NCI-H460 (cell line): ENCODE data around the gene SAMD3. TPM values are rescaled to one million over a fixed set of nuclear protein-coding genes. Genes with fewer than 3 reads are reported as not detected.
"Not testable (repeated sequence)": the region's sequence is repeated elsewhere in the genome, so short reads cannot be mapped to it uniquely, and the experiment has no call there.

Source experiments
- DNase-seq: peaks from one replicate; pipeline ENCODE4 v3.0.0-alpha.2; 2016; ENCODE audit warnings: low read depth; ENCODE audit errors: extremely low read depth
- total RNA-seq: library from RNA; depleted of rRNA; stranded (reverse); fragments of >200 nt; shearing (Covaris generic); gene quantifications from 2 replicates; pipeline ENCODE4 v1.2.3, GENCODE V29; 2014

The SAMD3 gene
- total RNA-seq, 1 experiment from 2014 or later: not detected

GRCh38 chr6:130182466-130182865 is 40.3 kb downstream of the SAMD3 start:
- DNase-seq: no peak

GRCh38 chr6:130178692-130179091 is 44.1 kb downstream of the SAMD3 start:
- DNase-seq: no peak

- DNase-seq: no peak
Measured at GRCh38 chr6:130176378-130176777, 46.4 kb downstream of the SAMD3 start.

GRCh38 chr6:130173377-130174004 is 49.3 kb downstream of the SAMD3 start:
- DNase-seq: not testable (repeated sequence)

GRCh38 chr6:130170160-130170559 is 52.6 kb downstream of the SAMD3 start:
- DNase-seq: not testable (repeated sequence)

GRCh38 chr6:130167655-130168054 is 55.1 kb downstream of the SAMD3 start:
- no peak for DNase-seq

GRCh38 chr6:130164251-130164650 is 58.5 kb downstream of the SAMD3 start:
- DNase-seq: no peak

GRCh38 chr6:130163266-130163665 is 59.5 kb downstream of the SAMD3 start:
- no peak for DNase-seq

GRCh38 chr6:130162421-130162820 is 60.3 kb downstream of the SAMD3 start:
- no peak for DNase-seq

- DNase-seq: no peak
Measured at GRCh38 chr6:130161683-130162404, 60.9 kb downstream of the SAMD3 start.

GRCh38 chr6:130159956-130160355 is 62.8 kb downstream of the SAMD3 start:
- DNase-seq: no peak

GRCh38 chr6:130158548-130158947 is 64.2 kb downstream of the SAMD3 start:
- DNase-seq: no peak

GRCh38 chr6:130158056-130158455 is 64.7 kb downstream of the SAMD3 start:
- DNase-seq: no peak

GRCh38 chr6:130156908-130157307 is 65.8 kb downstream of the SAMD3 start:
- no peak for DNase-seq

GRCh38 chr6:130152908-130153510 is 69.7 kb downstream of the SAMD3 start:
- no peak for DNase-seq

- no peak for DNase-seq
Measured at GRCh38 chr6:130150906-130151305, 71.8 kb downstream of the SAMD3 start.

- DNase-seq: not testable (repeated sequence)
Measured at GRCh38 chr6:130149016-130149415, 73.7 kb downstream of the SAMD3 start.

- no peak for DNase-seq
Measured at GRCh38 chr6:130148181-130148580, 74.6 kb downstream of the SAMD3 start.

- DNase-seq: no peak
Measured at GRCh38 chr6:130147111-130147510, 75.6 kb downstream of the SAMD3 start.

GRCh38 chr6:130143709-130144108 is 79.0 kb downstream of the SAMD3 start:
- DNase-seq: no peak

- no peak for DNase-seq
Measured at GRCh38 chr6:130140084-130140483, 82.7 kb downstream of the SAMD3 start.

GRCh38 chr6:130138909-130139242 is 83.9 kb downstream of the SAMD3 start:
- no peak for DNase-seq
